Activated CD8-positive, alpha-beta T cell treated with anti-CD3 and anti-CD28 coated beads for 36 hours (primary cell): ENCODE data around the gene TMEM42. TPM values are rescaled to one million over a fixed set of nuclear protein-coding genes. Genes with fewer than 3 reads are reported as not detected.

Source experiments
- ATAC-seq: fragments of 200-7000 bp; cut with Tn5 transposase; one replicate; pipeline ENCODE4 v1.10.0; 2021; ENCODE audit warnings: mild to moderate bottlenecking, moderate library complexity
- CTCF ChIA-PET: fragments of 350-600 bp; sonication (Branson Sonifier 250); formaldehyde crosslinking; loops from one replicate; lab custom pipeline; 2021; ENCODE audit warnings: antibody characterized with exemption; lab: Charles Lee
- POLR2A ChIA-PET: fragments of 350-600 bp; sonication (Branson Sonifier 250); formaldehyde crosslinking; loops from one replicate; lab custom pipeline; 2021; ENCODE audit warnings: antibody characterized with exemption; lab: Charles Lee
- DNase-seq: peaks from one replicate; pipeline ENCODE4 v3.0.0-alpha.2; 2020
- H3K27ac Mint-ChIP-seq: one replicate; pipeline ENCODE4 v1.8.0; 2021; ENCODE audit warnings: mild to moderate bottlenecking, mixed read lengths
- H3K27me3 Mint-ChIP-seq: one replicate; pipeline ENCODE4 v1.8.0; 2021; ENCODE audit warnings: mixed read lengths
- H3K36me3 Mint-ChIP-seq: one replicate; pipeline ENCODE4 v1.8.0; 2021; ENCODE audit warnings: low read depth, mixed read lengths
- H3K4me1 Mint-ChIP-seq: one replicate; pipeline ENCODE4 v1.8.0; 2021; ENCODE audit warnings: low read depth, mixed read lengths
- H3K4me3 Mint-ChIP-seq: one replicate; pipeline ENCODE4 v1.8.0; 2021; ENCODE audit warnings: mild to moderate bottlenecking, moderate library complexity, mixed read lengths
- H3K9me3 Mint-ChIP-seq: one replicate; pipeline ENCODE4 v1.8.0; 2021; ENCODE audit warnings: mixed read lengths
- intact Hi-C: fragments of 100-400 bp; cut with micrococcal nuclease; formaldehyde crosslinking; loops from one replicate; pipeline ENCODE4 v1.10.0; 2022
- total RNA-seq, 2 experiments: library from RNA; stranded (reverse); gene quantifications; one replicate each; pipeline ENCODE4 v1.2.3, GENCODE V29; 2021
- TF ChIP-seq, protein P1 (sequence below): fragments of 200-600 bp; IDR thresholded peaks from one replicate; pipeline ENCODE4 v1.8.0; 2022; ENCODE audit warnings: antibody characterized with exemption, mild to moderate bottlenecking

Gene TMEM42
- total RNA-seq, 2 experiments from 2014 or later, result 11.3 to 11.8 TPM

DNA sequence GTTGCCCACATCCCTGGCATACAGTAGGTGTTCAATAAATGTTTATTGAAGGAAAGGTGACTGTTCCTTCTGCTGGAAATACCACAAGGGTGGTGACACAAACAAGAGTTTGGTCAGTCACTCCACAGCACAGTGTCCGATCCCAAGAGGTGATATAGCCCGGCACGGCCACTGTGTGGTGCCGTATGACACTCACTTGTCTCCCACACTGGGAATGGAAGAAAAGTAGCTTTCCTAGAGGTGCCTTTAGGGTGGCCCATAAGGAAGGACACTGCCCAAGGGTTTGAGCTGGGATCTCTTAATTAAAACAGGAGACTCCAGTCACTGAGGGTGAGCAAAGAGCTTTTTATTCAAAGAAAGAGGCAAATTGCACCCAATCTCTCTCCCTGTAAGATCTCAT is 53.2 kb downstream of the TMEM42 start:
- ATAC-seq (no peak), DNase-seq (no peak)
- H3K4me3 Mint-ChIP-seq, result no peak overlapping the region
- H3K9me3 Mint-ChIP-seq, result no peaks in the 10 kb centered on the region
- no peaks in the 10 kb centered on the region for H3K4me1 Mint-ChIP-seq
- H3K27me3 Mint-ChIP-seq, result peaks cover 2% of the 10 kb centered on the region
- ChIA-PET POLR2A (no interaction called here), CTCF (interaction anchor here (0.9 to 3.5 kb wide), 11 partner anchors 10 to 400 kb away, joined by 3 to 23 read pairs (median 3); partner anchors contain the start of genes KIAA1143 and KIF15)
- no peaks in the 10 kb centered on the region for H3K36me3 Mint-ChIP-seq
- TF ChIP-seq, protein P1, sequence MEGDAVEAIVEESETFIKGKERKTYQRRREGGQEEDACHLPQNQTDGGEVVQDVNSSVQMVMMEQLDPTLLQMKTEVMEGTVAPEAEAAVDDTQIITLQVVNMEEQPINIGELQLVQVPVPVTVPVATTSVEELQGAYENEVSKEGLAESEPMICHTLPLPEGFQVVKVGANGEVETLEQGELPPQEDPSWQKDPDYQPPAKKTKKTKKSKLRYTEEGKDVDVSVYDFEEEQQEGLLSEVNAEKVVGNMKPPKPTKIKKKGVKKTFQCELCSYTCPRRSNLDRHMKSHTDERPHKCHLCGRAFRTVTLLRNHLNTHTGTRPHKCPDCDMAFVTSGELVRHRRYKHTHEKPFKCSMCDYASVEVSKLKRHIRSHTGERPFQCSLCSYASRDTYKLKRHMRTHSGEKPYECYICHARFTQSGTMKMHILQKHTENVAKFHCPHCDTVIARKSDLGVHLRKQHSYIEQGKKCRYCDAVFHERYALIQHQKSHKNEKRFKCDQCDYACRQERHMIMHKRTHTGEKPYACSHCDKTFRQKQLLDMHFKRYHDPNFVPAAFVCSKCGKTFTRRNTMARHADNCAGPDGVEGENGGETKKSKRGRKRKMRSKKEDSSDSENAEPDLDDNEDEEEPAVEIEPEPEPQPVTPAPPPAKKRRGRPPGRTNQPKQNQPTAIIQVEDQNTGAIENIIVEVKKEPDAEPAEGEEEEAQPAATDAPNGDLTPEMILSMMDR, result no peak
- H3K27ac Mint-ChIP-seq, result no peak overlapping the region
- intact Hi-C loops, result no loop called here

Other genes with a start within 250 kb of the TMEM42 start
- gene ZNF197, start 236.9 kb upstream of the TMEM42 start, total RNA-seq, result 10 to 100 TPM; 10.6 to 11.6 TPM
- gene ZNF35, start 213.2 kb upstream of the TMEM42 start, total RNA-seq, result 1 to 10 TPM; 5.4 to 5.8 TPM
- 1 to 10 TPM; 2.0 to 2.3 TPM for gene ZNF502, start 149.3 kb upstream of the TMEM42 start, total RNA-seq
- gene ZNF501, start 132.3 kb upstream of the TMEM42 start, total RNA-seq, result 1 to 10 TPM; 2.7 to 3.2 TPM
- gene KIAA1143, start 100.3 kb upstream of the TMEM42 start, total RNA-seq, result 10 to 100 TPM; 36.6 to 39.1 TPM
- gene KIF15, start 100.1 kb upstream of the TMEM42 start, total RNA-seq, result 10 to 100 TPM; 38.1 to 41.9 TPM
- gene TGM4, start 12.7 kb downstream of the TMEM42 start, total RNA-seq, result not detected
- gene ZDHHC3, start 114.3 kb downstream of the TMEM42 start, total RNA-seq, result 10 to 100 TPM; 28.6 to 36.0 TPM
- 10 to 100 TPM; 79.8 to 80.7 TPM for gene EXOSC7, start 114.3 kb downstream of the TMEM42 start, total RNA-seq
- not detected for gene CLEC3B, start 164.4 kb downstream of the TMEM42 start, total RNA-seq